ENCODE measurements around the gene TUSC7.

DNA sequence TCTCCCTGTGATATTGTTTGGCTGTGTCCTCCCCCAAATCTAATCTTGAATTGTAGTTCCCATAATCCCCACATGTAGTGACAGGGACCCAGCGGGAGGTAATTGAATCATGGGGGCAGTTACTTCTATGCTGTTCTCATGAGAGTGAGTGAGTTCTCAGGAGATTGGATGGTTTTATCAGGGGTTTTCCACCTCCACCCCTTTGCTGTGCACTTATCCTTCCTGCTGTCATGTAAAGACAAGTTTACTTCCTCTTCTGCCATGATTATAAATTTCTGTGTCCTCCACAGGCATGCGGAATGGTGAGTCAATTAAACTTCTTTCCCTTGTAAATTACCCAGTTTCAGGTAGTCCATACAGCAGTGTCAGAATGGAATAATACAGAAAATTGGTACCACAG is 24.7 kb downstream of the TUSC7 start:
- TF ChIP-seq, protein P1, sequence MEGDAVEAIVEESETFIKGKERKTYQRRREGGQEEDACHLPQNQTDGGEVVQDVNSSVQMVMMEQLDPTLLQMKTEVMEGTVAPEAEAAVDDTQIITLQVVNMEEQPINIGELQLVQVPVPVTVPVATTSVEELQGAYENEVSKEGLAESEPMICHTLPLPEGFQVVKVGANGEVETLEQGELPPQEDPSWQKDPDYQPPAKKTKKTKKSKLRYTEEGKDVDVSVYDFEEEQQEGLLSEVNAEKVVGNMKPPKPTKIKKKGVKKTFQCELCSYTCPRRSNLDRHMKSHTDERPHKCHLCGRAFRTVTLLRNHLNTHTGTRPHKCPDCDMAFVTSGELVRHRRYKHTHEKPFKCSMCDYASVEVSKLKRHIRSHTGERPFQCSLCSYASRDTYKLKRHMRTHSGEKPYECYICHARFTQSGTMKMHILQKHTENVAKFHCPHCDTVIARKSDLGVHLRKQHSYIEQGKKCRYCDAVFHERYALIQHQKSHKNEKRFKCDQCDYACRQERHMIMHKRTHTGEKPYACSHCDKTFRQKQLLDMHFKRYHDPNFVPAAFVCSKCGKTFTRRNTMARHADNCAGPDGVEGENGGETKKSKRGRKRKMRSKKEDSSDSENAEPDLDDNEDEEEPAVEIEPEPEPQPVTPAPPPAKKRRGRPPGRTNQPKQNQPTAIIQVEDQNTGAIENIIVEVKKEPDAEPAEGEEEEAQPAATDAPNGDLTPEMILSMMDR (IDR thresholded peaks at IDR 0.05), result no peak
- TF ChIP-seq POLR2A (IDR thresholded peaks at IDR 0.05) (no peak), EP300 (IDR thresholded peaks at IDR 0.05) (no peak)
